Nucleus accumbens (tissue), 56 donors: ENCODE results near the gene ENTR1.
A peak's percentile ranks its signal among the peaks of the same experiment; 100 is the strongest.

Experiments
- DNase-seq, 56 donors: peaks; one replicate each; lab custom pipeline; 2025; lab: John Stamatoyannopoulos, UW

The ENTR1 gene

GRCh38 chr9:136400038-136400834, 10.2 kb downstream of the ENTR1 start, which contains the start of gene SNAPC4:
Gene SNAPC4, minus strand, starts transcription at chr9:136400170. Its CDS starts 1,742 bp downstream, at chr9:136398428.
- peak in 54 of 56 donors; percentile 16 to 89 (median 68) for DNase-seq

GRCh38 chr9:136399176-136400037, 11.0 kb downstream of the ENTR1 start:
- peak in 1 of 56 donors; percentile 17 for DNase-seq

- no peak for DNase-seq
These were observed 12.1 kb downstream of the ENTR1 start for GRCh38 chr9:136398286-136398685.

GRCh38 chr9:136397643-136398042, 12.8 kb downstream of the ENTR1 start:
- DNase-seq = no peak

GRCh38 chr9:136396219-136396515, 14.2 kb downstream of the ENTR1 start:
- no peak for DNase-seq

GRCh38 chr9:136395345-136396218, 14.8 kb downstream of the ENTR1 start:
- DNase-seq = no peak

- DNase-seq = no peak
These were observed 15.4 kb downstream of the ENTR1 start for GRCh38 chr9:136395020-136395340.

GRCh38 chr9:136394312-136395019, 15.9 kb downstream of the ENTR1 start:
- no peak for DNase-seq

GRCh38 chr9:136393531-136393930, 16.9 kb downstream of the ENTR1 start:
- DNase-seq = no peak

- DNase-seq = peak in 16 of 56 donors; percentile 9 to 62 (median 27)
These were observed 17.6 kb downstream of the ENTR1 start for GRCh38 chr9:136392538-136393449.

- no peak for DNase-seq
These were observed 18.5 kb downstream of the ENTR1 start for GRCh38 chr9:136391737-136392537.

- peak in 24 of 56 donors; percentile 19 to 83 (median 47) for DNase-seq
These were observed 21.0 kb downstream of the ENTR1 start for GRCh38 chr9:136389396-136389795.

GRCh38 chr9:136387217-136387616, 23.2 kb downstream of the ENTR1 start:
- no peak for DNase-seq

- DNase-seq = no peak
These were observed 24.4 kb downstream of the ENTR1 start for GRCh38 chr9:136386018-136386417.

GRCh38 chr9:136385015-136385414, 25.4 kb downstream of the ENTR1 start:
- no peak for DNase-seq

- DNase-seq = no peak
These were observed 27.0 kb downstream of the ENTR1 start for GRCh38 chr9:136383436-136383835.

GRCh38 chr9:136381966-136382513, 28.4 kb downstream of the ENTR1 start:
- peak in 26 of 56 donors; percentile 16 to 80 (median 48) for DNase-seq

- peak in 11 of 56 donors; percentile 12 to 54 (median 25) for DNase-seq
These were observed 29.1 kb downstream of the ENTR1 start for GRCh38 chr9:136381311-136381710.
